Astrocyte of the spinal cord (primary cell): Measurements from ENCODE around the gene TMEM39A.

Source experiments
- DNase-seq: peaks from one replicate; pipeline ENCODE4 v3.0.0; 2011; ENCODE audit warnings: low read depth, low spot score
- H3K4me3 ChIP-seq: 2 replicates; pipeline ENCODE4 v1.5.1; 2011; ENCODE audit warnings: low read depth, mild to moderate bottlenecking, low read length, moderate library complexity
- CTCF ChIP-seq: IDR thresholded peaks from 2 replicates; pipeline ENCODE4 v1.5.1; 2012; ENCODE audit warnings: low read depth, mild to moderate bottlenecking, low read length, inconsistent platforms
- in situ Hi-C: cut with HindIII; loops from 2 replicates; pipeline ENCODE4 v1.10.0; 2017; ENCODE audit warnings: low sequenced_read_pairs

TMEM39A gene

GRCh38 chr3:119396870-119397269 lies 66.5 kb downstream of the TMEM39A start:
- no peak for TF ChIP-seq CTCF
- no peak for DNase-seq
- in situ Hi-C loops: no loop called here
- H3K4me3 ChIP-seq: no peak overlapping the region

- TF ChIP-seq CTCF: no peak
- no peak for DNase-seq
- H3K4me3 ChIP-seq: no peak overlapping the region
- in situ Hi-C loops: no loop called here
These were observed 67.5 kb downstream of the TMEM39A start for GRCh38 chr3:119395923-119396358.

DNA sequence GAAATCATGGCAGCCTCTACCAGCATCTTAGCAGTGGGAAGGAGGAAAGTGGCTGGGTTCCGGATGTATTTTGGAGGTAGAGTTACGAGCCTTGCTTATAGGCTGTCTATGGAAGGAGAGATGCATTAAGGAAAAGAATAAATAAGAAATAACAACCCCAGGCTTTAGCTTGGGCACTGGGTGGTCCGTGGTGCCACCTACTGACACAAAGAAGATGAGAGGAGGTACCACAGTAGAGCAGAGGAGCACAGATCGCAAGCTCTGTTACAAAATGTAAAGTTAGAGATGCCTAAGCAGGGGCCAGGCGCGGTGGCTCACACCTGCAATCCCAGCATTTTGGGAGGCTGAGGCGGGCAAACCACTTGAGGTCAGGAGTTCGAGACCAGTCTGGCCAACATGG lies 74.8 kb downstream of the TMEM39A start:
- DNase-seq: no peak
- in situ Hi-C loops: no loop called here
- TF ChIP-seq CTCF: peak; percentile 23
- H3K4me3 ChIP-seq: no peak overlapping the region

- DNase-seq: no peak
- H3K4me3 ChIP-seq: no peak overlapping the region
- TF ChIP-seq CTCF: no peak
- in situ Hi-C loops: no loop called here
These were observed 81.3 kb downstream of the TMEM39A start for GRCh38 chr3:119382134-119382533.

DNA sequence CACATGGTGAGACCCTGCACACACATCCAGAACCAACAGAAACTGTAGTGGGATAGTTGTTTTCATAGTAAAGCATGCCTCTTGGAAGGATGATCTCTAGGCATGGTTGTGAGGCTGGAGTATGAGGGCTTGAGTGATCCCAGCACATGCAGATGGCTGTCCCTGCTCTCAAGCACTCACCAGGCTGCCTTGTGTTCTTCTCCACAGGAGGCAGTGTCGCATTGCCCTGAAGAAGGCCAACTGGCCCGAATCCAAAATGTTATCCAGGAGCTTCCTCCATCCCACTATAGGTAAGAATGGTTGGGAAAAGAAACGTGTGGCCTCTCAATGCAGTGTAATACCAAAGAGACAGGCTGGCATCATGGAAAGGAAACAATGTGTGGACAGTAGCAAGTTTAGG lies 82.7 kb downstream of the TMEM39A start:
- DNase-seq: no peak
- no peak for TF ChIP-seq CTCF
- H3K4me3 ChIP-seq: no peak overlapping the region
- in situ Hi-C loops: no loop called here
